A204.1 (cell line): Measurements from ENCODE around the gene GAMT.

Experiments
- FAIRE-seq: peaks from 2 replicates; lab custom pipeline; 2012; peaks lifted over from hg19 to GRCh38; lab: Jason Lieb, UNC

The GAMT gene

GRCh38 chr19:1363599-1363998 is 37.7 kb downstream of the GAMT start:
- no peak for FAIRE-seq

GRCh38 chr19:1362387-1363257 is 38.7 kb downstream of the GAMT start:
- FAIRE-seq, result no peak

GRCh38 chr19:1361601-1362386 is 39.5 kb downstream of the GAMT start:
- no peak for FAIRE-seq

- no peak for FAIRE-seq
Measured at GRCh38 chr19:1360818-1361461, 40.4 kb downstream of the GAMT start.

- no peak for FAIRE-seq
Measured at GRCh38 chr19:1360126-1360817, 41.1 kb downstream of the GAMT start.

GRCh38 chr19:1357531-1358109 is 43.7 kb downstream of the GAMT start:
- FAIRE-seq, result no peak

- FAIRE-seq, result no peak
Measured at GRCh38 chr19:1356508-1356865, 44.9 kb downstream of the GAMT start.

- FAIRE-seq, result no peak
Measured at GRCh38 chr19:1355568-1356507, 45.5 kb downstream of the GAMT start.

GRCh38 chr19:1354970-1355567 is 46.3 kb downstream of the GAMT start:
- no peak for FAIRE-seq

- no peak for FAIRE-seq
Measured at GRCh38 chr19:1353144-1353543, 48.2 kb downstream of the GAMT start.

- no peak for FAIRE-seq
Measured at GRCh38 chr19:1351381-1351851, 49.9 kb downstream of the GAMT start.

GRCh38 chr19:1350867-1351266 is 50.5 kb downstream of the GAMT start:
- FAIRE-seq, result no peak

GRCh38 chr19:1349211-1349610 is 52.1 kb downstream of the GAMT start:
- no peak for FAIRE-seq
